ENCODE data around the gene DUSP9.

DUSP9 gene

DNA sequence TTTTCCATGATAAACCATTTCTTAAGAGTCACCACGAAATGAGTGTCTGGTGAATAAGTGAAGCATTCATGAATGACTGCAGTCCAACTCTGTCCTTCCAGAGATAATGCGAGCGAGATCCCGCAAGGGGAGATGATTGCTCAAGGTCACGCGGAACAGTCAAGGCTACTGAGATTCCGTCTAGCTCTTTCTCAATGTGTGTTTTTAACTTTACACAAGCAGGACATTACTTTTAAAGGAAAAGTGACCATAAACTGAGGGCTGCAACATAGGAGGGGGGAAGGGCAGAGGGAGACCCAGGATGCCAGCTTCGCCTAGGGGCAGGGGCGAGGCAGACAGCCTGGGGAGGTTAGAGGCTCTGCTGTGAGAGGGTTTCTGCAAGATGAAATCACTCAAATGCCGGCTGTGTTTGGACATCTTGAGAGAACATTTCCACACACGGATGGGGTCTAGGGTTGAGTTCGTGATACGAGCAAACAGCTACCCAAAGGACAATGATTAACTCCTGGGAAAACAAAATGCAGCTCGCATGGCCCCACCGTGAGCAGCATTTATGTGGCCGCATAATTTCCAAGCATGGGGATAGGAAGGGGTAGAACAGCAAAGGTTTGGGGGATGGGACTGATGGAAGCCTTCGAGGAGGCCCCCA is 24.2 kb upstream of the DUSP9 start:
- DNase-seq, result no peak

- DNase-seq, result no peak
Observed at GRCh38 chrX:153623310-153624029, 23.5 kb upstream of the DUSP9 start.

GRCh38 chrX:153624196-153625091 is 22.6 kb upstream of the DUSP9 start:
- DNase-seq, result no peak

DNA sequence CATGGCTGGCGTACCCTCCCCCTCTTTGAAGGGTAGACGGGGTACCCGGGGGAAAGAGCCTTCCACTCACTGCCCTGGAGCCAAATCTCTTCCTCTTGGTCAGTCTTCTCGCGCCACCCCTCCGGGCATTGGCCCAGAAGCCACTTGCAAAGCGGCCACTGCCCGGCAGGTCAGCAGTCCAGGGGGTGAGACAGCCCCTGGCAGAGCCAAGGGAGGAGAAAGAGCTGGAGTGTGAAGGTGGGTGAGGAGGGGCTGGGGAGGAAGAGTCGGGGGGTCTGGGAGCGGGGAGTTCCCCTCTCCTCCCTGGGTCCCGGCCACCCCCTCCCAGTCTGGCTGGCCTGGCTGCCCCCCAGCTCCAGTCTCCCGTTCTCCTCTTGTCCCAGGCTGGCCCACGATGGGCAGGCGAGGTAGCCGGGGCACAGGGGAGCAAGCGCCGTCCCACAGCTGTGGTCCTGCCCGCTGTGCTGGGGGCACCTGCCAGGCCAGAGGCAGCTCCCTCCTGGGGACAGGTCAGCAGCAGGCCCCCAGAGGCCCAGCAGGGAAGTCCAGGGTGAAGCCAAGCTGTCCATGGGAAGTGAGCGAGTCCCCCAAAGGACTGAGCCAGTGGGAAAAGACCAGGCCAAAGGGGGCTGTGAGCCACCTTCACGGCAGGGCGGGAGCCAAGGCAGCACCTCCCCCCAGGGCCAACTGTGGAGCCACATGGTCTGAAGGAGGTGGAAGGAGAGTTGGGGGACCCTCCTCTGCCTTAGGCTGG is 21.6 kb upstream of the DUSP9 start:
- DNase-seq, result no peak

GRCh38 chrX:153626025-153626633 is 20.9 kb upstream of the DUSP9 start:
- no peak for DNase-seq

- DNase-seq, result no peak
Observed at GRCh38 chrX:153626863-153627674, 19.9 kb upstream of the DUSP9 start.

- DNase-seq, result no peak
Observed at GRCh38 chrX:153627675-153628111, 19.3 kb upstream of the DUSP9 start.

GRCh38 chrX:153628129-153628528 is 18.9 kb upstream of the DUSP9 start:
- no peak for DNase-seq

DNA sequence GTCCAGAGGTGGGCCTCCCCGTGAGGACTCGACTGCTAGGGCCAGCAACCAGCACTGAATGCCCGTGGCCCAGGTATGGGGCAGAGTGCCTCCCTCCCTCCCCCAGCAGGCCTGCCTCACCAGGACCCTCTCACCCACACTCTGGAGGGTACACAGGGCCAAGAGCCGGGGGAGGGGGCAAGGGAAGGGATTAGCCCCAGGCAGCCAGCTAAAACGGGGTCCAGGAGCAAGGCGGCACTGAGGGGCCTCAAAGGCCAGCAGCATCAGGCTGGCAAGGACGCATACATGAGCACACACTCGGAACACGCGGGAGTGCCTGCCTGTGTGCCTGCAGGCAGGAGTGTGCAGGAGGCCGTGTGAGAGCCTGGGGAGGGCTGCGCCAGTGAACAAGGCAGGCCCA is 18.3 kb upstream of the DUSP9 start:
- DNase-seq, result no peak

- DNase-seq, result no peak
Observed at GRCh38 chrX:153631346-153631745, 15.7 kb upstream of the DUSP9 start.

DNA sequence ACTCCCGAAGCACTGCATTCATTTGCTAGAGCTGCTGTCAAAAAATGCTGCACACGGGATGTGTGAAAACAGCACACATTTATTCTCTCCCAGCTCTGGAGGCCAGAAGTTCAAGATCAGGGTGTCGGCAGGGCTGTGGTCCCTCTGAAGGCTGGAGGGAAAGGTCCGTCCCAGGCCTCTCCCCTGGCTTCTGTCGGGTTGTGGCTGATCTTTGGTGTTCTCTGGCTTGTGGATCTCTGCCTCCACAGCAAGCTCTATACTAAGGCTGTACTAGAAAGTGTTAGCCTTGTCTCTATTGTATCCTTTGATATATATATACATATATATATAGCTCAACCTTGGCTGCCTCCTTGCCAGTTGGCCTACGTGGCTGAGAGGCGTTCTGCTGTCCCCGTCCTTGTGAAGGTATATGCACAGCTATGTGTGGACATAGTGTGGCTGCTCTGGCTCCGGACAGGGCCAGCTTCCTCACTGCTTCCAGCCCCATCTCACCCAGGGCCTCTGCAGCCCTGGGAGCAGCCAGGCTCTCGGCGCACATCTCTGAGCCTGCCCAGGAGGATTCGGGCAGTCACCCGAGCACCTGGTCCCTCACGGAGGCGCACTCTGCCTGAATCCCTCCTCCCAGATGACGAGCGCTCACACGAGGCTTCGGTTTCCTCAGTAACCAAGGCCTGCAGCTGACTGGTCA is 15.0 kb upstream of the DUSP9 start:
- DNase-seq, result no peak

DNA sequence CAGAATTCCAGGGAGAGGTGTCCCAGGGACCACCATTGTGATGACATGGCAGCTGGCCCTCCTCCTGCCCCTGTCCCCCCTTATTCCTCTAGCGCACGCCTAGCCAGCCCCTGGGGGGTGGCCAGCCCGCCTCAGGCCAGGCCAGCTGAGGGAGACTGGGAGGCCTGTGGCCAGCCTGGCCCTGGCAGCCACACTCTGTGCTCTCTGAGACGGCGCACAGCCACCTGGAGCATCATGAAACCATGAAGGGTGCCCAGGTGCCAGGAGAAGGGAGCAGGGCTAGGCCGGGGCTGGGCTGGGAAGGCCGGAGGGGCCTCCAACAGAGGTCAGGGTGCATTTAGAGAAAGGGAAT is 14.4 kb upstream of the DUSP9 start:
- no peak for DNase-seq

GRCh38 chrX:153633048-153633447 is 14.0 kb upstream of the DUSP9 start:
- DNase-seq, result no peak

DNA sequence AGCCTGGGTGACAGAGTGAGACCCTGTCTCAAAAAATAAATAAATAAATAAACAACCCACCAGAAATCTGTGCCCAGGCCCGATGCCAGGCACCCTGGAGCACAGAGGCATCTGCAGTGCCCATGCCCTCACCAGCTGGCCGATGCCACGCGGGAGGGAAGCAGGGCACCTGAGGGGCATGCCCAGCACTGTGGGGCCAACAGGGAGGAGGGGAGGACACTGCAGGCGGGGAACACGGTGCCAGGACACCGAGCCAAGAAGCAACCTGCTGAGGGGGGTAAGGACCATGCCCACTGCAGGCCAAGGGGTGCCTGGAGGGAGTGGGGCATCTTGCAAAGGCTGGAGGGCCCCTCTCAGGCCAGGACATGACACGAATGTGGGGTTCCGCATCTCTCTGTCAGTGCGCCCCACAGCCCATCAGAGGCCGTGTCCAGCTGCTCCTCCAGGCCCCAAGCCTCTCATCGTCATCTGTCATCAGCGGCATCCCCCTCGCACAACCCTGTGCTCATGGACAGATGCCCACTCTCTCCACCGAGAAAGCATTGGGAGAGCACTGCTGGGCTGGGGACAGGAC is 13.3 kb upstream of the DUSP9 start:
- DNase-seq, result no peak

GRCh38 chrX:153634236-153634635 is 12.8 kb upstream of the DUSP9 start:
- DNase-seq, result no peak

DNA sequence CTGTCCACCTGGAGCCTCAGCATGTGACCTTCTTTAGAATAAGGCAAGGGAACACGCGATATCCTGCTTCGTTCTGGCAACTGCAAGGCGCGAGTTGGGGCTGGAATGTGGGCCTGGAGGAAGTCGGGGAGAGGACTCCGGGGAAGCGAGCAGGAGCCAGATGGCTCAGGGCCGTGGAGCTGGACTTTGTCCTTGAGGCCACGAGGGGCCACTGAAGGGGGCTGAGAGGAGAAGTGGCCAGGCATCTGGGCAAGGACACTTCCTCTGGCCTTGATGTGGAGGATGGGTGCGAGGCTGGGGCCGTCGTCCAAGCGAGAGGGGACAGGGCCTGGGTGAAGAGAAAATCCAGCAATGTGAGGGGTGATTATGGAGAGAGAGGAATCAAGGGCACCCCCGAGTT is 12.2 kb upstream of the DUSP9 start:
- no peak for DNase-seq

DNA sequence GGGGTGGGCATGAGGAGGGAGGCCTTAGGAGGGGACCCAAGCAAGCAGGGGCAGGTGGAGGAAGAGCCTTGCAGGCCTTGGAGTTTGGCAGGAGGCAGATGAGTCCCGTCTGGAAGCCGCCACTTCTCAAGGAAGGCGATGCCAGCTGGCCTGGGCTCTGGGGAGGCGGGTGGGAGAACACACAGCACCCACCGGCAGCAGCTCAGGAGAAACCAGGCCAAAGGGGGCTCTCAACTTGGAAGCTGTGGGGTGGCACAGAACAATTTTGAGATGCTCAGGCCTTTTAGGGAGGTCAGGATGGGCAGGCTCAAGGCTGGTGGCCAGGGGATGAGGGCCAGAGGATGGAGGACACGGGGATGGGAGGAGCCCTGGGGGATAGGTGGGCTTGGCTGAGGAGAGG is 11.6 kb upstream of the DUSP9 start:
- no peak for DNase-seq

GRCh38 chrX:153635788-153636668 is 11.0 kb upstream of the DUSP9 start:
- DNase-seq, result no peak

GRCh38 chrX:153636716-153637115 is 10.3 kb upstream of the DUSP9 start:
- no peak for DNase-seq

Measured in activated naive CD4-positive, alpha-beta T cell (primary cell).